HepG2 (cell line): ENCODE measurements around the gene NPBWR2. TPM values are rescaled to one million over a fixed set of nuclear protein-coding genes. Genes with fewer than 3 reads are reported as not detected.

ENCODE experiments used
- ELF1 ChIP-seq: sonication (generic); formaldehyde crosslinking; IDR thresholded peaks from 2 replicates; pipeline ENCODE4 v1.4.0; 2020; ENCODE audit warnings: missing genetic modification reagents
- FOXK2 ChIP-seq: fragments of 450-650 bp; IDR thresholded peaks from 2 replicates; pipeline ENCODE4 v1.6.1; 2016
- HCFC1 ChIP-seq: fragments of 150-350 bp; IDR thresholded peaks from 2 replicates; pipeline ENCODE4 v1.6.1; 2014; ENCODE audit warnings: low read depth, low read length
- HDAC2 ChIP-seq: sonication (generic); formaldehyde crosslinking; IDR thresholded peaks from 2 replicates; pipeline ENCODE4 v1.4.0; 2020; ENCODE audit warnings: missing genetic modification reagents
- HMGA1 ChIP-seq: sonication (generic); formaldehyde crosslinking; conservative IDR thresholded peaks from 2 replicates; pipeline ENCODE4 v1.4.0; 2020; ENCODE audit warnings: missing genetic modification reagents
- MAF1 ChIP-seq: sonication (generic); formaldehyde crosslinking; IDR thresholded peaks from 2 replicates; pipeline ENCODE4 v1.5.0; 2020; ENCODE audit warnings: missing genetic modification reagents, borderline replicate concordance
- PTBP1 ChIP-seq: fragments of 200-400 bp; formaldehyde crosslinking; IDR thresholded peaks from 2 replicates; pipeline ENCODE4 v1.6.1; 2018; ENCODE audit warnings: low read length, low read depth; ENCODE audit not compliant: poor library complexity, severe bottlenecking
- RBM39 ChIP-seq: fragments of 200-400 bp; formaldehyde crosslinking; IDR thresholded peaks from one replicate; pipeline ENCODE4 v1.6.1; 2018; ENCODE audit warnings: antibody characterized with exemption, mild to moderate bottlenecking, low read depth, low read length; ENCODE audit not compliant: poor library complexity, severe bottlenecking
- SMAD9 ChIP-seq: sonication (generic); formaldehyde crosslinking; IDR thresholded peaks from 2 replicates; pipeline ENCODE4 v1.5.1; 2020; ENCODE audit warnings: mild to moderate bottlenecking, missing genetic modification reagents
- SP5 ChIP-seq: IDR thresholded peaks from 2 replicates; pipeline ENCODE4 v1.6.1; 2016; ENCODE audit warnings: low read depth, borderline replicate concordance
- TCF12 ChIP-seq, 2 experiments: fragments of 450-650 bp in 1 of 2; sonication (generic) in 1 of 2; formaldehyde crosslinking in 1 of 2; IDR thresholded peaks; 2 replicates each; pipeline versions ENCODE4 v1.6.1 to v1.8.0; 2017 to 2022; ENCODE audit warnings: antibody characterized with exemption in 1 of 2, mild to moderate bottlenecking in 1 of 2, missing genetic modification reagents in 1 of 2, moderate library complexity in 1 of 2
- TMF1 ChIP-seq: sonication (generic); formaldehyde crosslinking; IDR thresholded peaks from 2 replicates; pipeline ENCODE4 v1.8.1; 2022; ENCODE audit warnings: low read depth, missing genetic modification reagents
- WIZ ChIP-seq: sonication (generic); formaldehyde crosslinking; IDR thresholded peaks from 2 replicates; pipeline ENCODE4 v1.5.1; 2020; ENCODE audit warnings: mild to moderate bottlenecking, missing genetic modification reagents
- ZNF180 ChIP-seq: sonication (generic); formaldehyde crosslinking; IDR thresholded peaks from 2 replicates; pipeline ENCODE4 v1.4.0; 2020; ENCODE audit warnings: low read depth, missing genetic modification reagents, borderline replicate concordance
- ZNF225 ChIP-seq: sonication (generic); formaldehyde crosslinking; IDR thresholded peaks from 2 replicates; pipeline ENCODE4 v1.4.0; 2020; ENCODE audit warnings: mild to moderate bottlenecking, missing genetic modification reagents
- ZNF230 ChIP-seq: sonication (generic); formaldehyde crosslinking; IDR thresholded peaks from 2 replicates; pipeline ENCODE4 v1.4.0; 2020; ENCODE audit warnings: mild to moderate bottlenecking, missing genetic modification reagents
- ZNF232 ChIP-seq: sonication (generic); formaldehyde crosslinking; IDR thresholded peaks from 2 replicates; pipeline ENCODE4 v1.4.0; 2020; ENCODE audit warnings: missing genetic modification reagents, borderline replicate concordance
- ZNF782 ChIP-seq: sonication (generic); formaldehyde crosslinking; IDR thresholded peaks from 2 replicates; pipeline ENCODE4 v1.4.0; 2020; ENCODE audit warnings: missing genetic modification reagents, mild to moderate bottlenecking, borderline replicate concordance
- ZZZ3 ChIP-seq: sonication (generic); formaldehyde crosslinking; IDR thresholded peaks from 2 replicates; pipeline ENCODE4 v1.4.0; 2020; ENCODE audit warnings: missing genetic modification reagents, mild to moderate bottlenecking, borderline replicate concordance
- polyA plus RNA-seq, 8 experiments: library from polyadenylated mRNA; depleted of rRNA in 3 of 8; stranded (reverse) in 7 of 8; unstranded in 1 of 8; fragments of >200 nt; fragmentation: Illumina TruSeq in 4 of 8; extraction: Trizol in 4 of 8; gene quantifications; 2 replicates each; pipeline versions ENCODE4 v1.2.1 to v1.2.3, GENCODE V29; 2011 to 2016; ENCODE audit warnings: low read depth in 4 of 8, missing spikeins in 1 of 8, mixed read lengths in 1 of 8; ENCODE audit not compliant: insufficient read depth in 1 of 8
- total RNA-seq, 5 experiments: library from RNA; depleted of rRNA; stranded (reverse); fragments of >200 nt; fragmentation: Illumina TruSeq; extraction: Trizol; gene quantifications; 2 replicates each; pipeline ENCODE4 v1.2.3, GENCODE V29; 2016; ENCODE audit warnings: low read depth in 1 of 5
- TF ChIP-seq, protein P1 (sequence below): sonication (generic); formaldehyde crosslinking; conservative IDR thresholded peaks from 2 replicates; pipeline ENCODE4 v1.4.0; 2020; ENCODE audit warnings: missing genetic modification reagents
- TF ChIP-seq, protein P2 (sequence below): sonication (generic); formaldehyde crosslinking; IDR thresholded peaks from 2 replicates; pipeline ENCODE4 v1.4.0; 2020; ENCODE audit warnings: missing genetic modification reagents, mild to moderate bottlenecking, borderline replicate concordance
- TF ChIP-seq, protein P3 (sequence below): sonication (generic); formaldehyde crosslinking; IDR thresholded peaks from 2 replicates; pipeline ENCODE4 v1.8.1; 2023; ENCODE audit warnings: mild to moderate bottlenecking, missing genetic modification reagents, borderline replicate concordance
- TF ChIP-seq, protein P4 (sequence below): sonication (generic); formaldehyde crosslinking; IDR thresholded peaks from 2 replicates; pipeline ENCODE4 v1.4.0; 2020; ENCODE audit warnings: mild to moderate bottlenecking, missing genetic modification reagents

The NPBWR2 gene
- total and polyA plus RNA-seq, 2 of the 13 experiments (the other 11 are each of a cell fraction or from before 2014, with no cell fraction given): not detected

DNA sequence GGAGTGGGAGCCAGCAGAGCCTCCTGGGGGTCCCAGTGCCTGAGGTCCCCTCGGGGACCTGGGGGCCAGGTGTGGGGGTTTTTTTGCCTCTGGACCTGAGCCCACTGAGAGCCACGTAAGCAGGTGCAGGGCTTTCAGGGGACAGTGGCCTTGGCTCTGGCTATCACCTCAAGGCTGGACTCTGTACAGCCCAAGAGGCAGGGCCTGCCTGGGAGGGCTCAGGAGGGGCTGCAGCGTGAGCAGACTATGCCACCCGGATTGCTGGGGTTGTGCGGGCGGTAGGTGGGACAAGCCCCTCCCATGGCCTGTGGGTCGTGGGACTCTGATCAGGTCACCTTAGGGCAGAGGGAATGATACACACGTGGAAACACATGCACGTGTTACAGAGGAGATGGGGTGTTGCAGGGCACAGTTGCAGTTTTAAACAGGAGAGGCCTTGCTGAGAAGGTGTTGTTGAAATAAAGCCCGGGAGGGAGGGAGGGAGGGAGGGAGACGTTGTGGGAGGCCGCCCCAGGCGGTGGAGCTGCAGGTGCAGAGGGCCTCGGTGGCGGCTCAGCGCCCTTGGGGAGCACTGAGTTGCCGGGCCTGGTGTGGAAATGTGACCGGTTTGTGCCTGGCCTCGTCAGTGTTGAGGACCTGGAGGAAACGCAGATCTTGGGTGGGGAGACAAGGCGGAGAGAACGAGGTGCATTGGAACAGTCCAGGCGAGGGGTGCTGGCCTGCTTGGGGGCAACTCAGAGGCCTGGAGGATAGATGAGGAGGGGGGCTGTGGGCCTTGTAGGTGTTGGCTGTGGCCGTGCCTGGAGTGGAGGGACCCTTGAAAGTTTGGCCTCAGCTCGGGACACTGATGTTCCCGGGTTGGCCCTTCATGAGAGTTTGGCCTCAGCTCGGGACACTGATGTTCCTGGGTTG is 42.0 kb downstream of the NPBWR2 start (continued):
- TF ChIP-seq FOXK2 (no peak), MAF1 (CRISPR knock-in tag) (no peak), ZNF230 (CRISPR knock-in tag) (peak; percentile 78; the same call in 1 of the 2 replicates), ZNF232 (CRISPR knock-in tag) (no peak; the same call in 1 of the 2 replicates), HCFC1 (no peak), WIZ (CRISPR knock-in tag) (peak; percentile 12; the same call in 1 of the 2 replicates), ELF1 (CRISPR knock-in tag) (no peak), TCF12 (IDR thresholded peaks at IDR 0.05) (no peak), TCF12 (CRISPR knock-in tag; IDR thresholded peaks at IDR 0.05) (0 out of 2 replicates have a peak, but pooled peaks have one; percentile 70), SP5 (CRISPR knock-in tag) (no peak; the same call in none of the 2 replicates), PTBP1 (peak; percentile 66), ZNF782 (peak; percentile 74; the same call in 1 of the 2 replicates), TMF1 (CRISPR knock-in tag) (peak; percentile 58; the same call in 1 of the 2 replicates), RBM39 (peak; percentile 59), ZNF225 (CRISPR knock-in tag) (peak; percentile 57), ZNF180 (CRISPR knock-in tag) (no peak), SMAD9 (CRISPR knock-in tag) (no peak), HMGA1 (CRISPR knock-in tag) (no peak), ZZZ3 (peak; percentile 69; the same call in 1 of the 2 replicates), HDAC2 (CRISPR knock-in tag) (peak; percentile 75; the same call in 1 of the 2 replicates)
- TF ChIP-seq, protein P1, sequence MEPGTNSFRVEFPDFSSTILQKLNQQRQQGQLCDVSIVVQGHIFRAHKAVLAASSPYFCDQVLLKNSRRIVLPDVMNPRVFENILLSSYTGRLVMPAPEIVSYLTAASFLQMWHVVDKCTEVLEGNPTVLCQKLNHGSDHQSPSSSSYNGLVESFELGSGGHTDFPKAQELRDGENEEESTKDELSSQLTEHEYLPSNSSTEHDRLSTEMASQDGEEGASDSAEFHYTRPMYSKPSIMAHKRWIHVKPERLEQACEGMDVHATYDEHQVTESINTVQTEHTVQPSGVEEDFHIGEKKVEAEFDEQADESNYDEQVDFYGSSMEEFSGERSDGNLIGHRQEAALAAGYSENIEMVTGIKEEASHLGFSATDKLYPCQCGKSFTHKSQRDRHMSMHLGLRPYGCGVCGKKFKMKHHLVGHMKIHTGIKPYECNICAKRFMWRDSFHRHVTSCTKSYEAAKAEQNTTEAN (CRISPR knock-in tag): no peak
- TF ChIP-seq, protein P2, sequence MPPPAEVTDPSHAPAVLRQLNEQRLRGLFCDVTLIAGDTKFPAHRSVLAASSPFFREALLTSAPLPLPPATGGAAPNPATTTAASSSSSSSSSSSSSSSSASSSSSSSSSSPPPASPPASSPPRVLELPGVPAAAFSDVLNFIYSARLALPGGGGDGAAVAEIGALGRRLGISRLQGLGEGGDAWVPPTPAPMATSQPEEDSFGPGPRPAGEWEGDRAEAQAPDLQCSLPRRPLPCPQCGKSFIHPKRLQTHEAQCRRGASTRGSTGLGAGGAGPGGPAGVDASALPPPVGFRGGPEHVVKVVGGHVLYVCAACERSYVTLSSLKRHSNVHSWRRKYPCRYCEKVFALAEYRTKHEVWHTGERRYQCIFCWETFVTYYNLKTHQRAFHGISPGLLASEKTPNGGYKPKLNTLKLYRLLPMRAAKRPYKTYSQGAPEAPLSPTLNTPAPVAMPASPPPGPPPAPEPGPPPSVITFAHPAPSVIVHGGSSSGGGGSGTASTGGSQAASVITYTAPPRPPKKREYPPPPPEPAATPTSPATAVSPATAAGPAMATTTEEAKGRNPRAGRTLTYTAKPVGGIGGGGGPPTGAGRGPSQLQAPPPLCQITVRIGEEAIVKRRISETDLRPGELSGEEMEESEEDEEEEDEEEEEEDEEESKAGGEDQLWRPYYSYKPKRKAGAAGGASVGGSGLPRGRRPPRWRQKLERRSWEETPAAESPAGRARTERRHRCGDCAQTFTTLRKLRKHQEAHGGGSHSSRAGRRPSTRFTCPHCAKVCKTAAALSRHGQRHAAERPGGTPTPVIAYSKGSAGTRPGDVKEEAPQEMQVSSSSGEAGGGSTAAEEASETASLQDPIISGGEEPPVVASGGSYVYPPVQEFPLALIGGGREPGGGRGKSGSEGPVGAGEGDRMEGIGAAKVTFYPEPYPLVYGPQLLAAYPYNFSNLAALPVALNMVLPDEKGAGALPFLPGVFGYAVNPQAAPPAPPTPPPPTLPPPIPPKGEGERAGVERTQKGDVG (CRISPR knock-in tag): no peak
- TF ChIP-seq, protein P3, sequence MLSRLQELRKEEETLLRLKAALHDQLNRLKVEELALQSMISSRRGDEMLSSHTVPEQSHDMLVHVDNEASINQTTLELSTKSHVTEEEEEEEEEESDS (CRISPR knock-in tag): 0 out of 2 replicates have a peak, but pooled peaks have one; percentile 76
- TF ChIP-seq, protein P4, sequence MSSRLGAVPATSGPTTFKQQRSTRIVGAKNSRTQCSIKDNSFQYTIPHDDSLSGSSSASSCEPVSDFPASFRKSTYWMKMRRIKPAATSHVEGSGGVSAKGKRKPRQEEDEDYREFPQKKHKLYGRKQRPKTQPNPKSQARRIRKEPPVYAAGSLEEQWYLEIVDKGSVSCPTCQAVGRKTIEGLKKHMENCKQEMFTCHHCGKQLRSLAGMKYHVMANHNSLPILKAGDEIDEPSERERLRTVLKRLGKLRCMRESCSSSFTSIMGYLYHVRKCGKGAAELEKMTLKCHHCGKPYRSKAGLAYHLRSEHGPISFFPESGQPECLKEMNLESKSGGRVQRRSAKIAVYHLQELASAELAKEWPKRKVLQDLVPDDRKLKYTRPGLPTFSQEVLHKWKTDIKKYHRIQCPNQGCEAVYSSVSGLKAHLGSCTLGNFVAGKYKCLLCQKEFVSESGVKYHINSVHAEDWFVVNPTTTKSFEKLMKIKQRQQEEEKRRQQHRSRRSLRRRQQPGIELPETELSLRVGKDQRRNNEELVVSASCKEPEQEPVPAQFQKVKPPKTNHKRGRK (CRISPR knock-in tag): 0 out of 2 replicates have a peak, but pooled peaks have one; percentile 23
